VCaP (cell line): ENCODE data around the gene DNAH17.

ENCODE experiments used
- H3K27ac ChIP-seq: fragments of 450-650 bp; 2 replicates; pipeline ENCODE4 v1.5.1; 2017
- CTCF ChIP-seq: fragments of 450-650 bp; conservative IDR thresholded peaks from 2 replicates; pipeline ENCODE4 v1.5.1; 2017; ENCODE audit warnings: mild to moderate bottlenecking, moderate library complexity

DNAH17 gene

GRCh38 chr17:78461799-78462053, 115.5 kb downstream of the DNAH17 start:
- H3K27ac ChIP-seq = no peak overlapping the region
- no peak for TF ChIP-seq CTCF

- H3K27ac ChIP-seq = no peak overlapping the region
- TF ChIP-seq CTCF = no peak
Observed at GRCh38 chr17:78460951-78461798, 116.0 kb downstream of the DNAH17 start.

GRCh38 chr17:78460176-78460675, 117.0 kb downstream of the DNAH17 start:
- no peak for TF ChIP-seq CTCF

GRCh38 chr17:78459696-78460095, 117.5 kb downstream of the DNAH17 start:
- H3K27ac ChIP-seq = no peak overlapping the region
- no peak for TF ChIP-seq CTCF

More at GRCh38 chr17:78460176-78460675, 117.0 kb downstream of the DNAH17 start:
- no peak overlapping the region for H3K27ac ChIP-seq

GRCh38 chr17:78458736-78459335, 118.4 kb downstream of the DNAH17 start:
- no peak for TF ChIP-seq CTCF
- no peak overlapping the region for H3K27ac ChIP-seq

- no peak overlapping the region for H3K27ac ChIP-seq
- TF ChIP-seq CTCF = no peak
Observed at GRCh38 chr17:78458091-78458490, 119.1 kb downstream of the DNAH17 start.

GRCh38 chr17:78454346-78454745, 122.8 kb downstream of the DNAH17 start:
- TF ChIP-seq CTCF = no peak

More at GRCh38 chr17:78454346-78454745, 122.8 kb downstream of the DNAH17 start:
- no peak overlapping the region for H3K27ac ChIP-seq
